Neural cell (in vitro differentiated cells): Measurements from ENCODE around the gene BRIP1. TPM values are rescaled to one million over a fixed set of nuclear protein-coding genes. Genes with fewer than 3 reads are reported as not detected.

Experiments used
- H2AFZ ChIP-seq: fragments of 200-600, 300-800 bp; sonication (generic), shearing (Covaris generic); 2 replicates; pipeline ENCODE4 v1.6.0; 2014; ENCODE audit warnings: low read depth, mild to moderate bottlenecking, antibody characterized with exemption, low read length, moderate library complexity
- H3F3A ChIP-seq: fragments of 200-600 bp; shearing (Covaris generic); 2 replicates; pipeline ENCODE4 v1.6.1; 2016; ENCODE audit warnings: mild to moderate bottlenecking, moderate library complexity, mixed read lengths, antibody characterized with exemption, low read length; ENCODE audit not compliant: insufficient read depth, poor library complexity, severe bottlenecking
- H3K27ac ChIP-seq: fragments of 200-600, 300-800 bp; sonication (generic), shearing (Covaris generic); 2 replicates; pipeline ENCODE4 v1.5.1; 2014; ENCODE audit warnings: mild to moderate bottlenecking, low read length, moderate library complexity
- H3K27me3 ChIP-seq: fragments of 300-800, 200-600 bp; sonication (generic), shearing (Covaris generic); 2 replicates; pipeline ENCODE4 v1.6.0; 2014; ENCODE audit warnings: mild to moderate bottlenecking, low read depth, low read length, moderate library complexity; ENCODE audit not compliant: insufficient read depth
- H3K36me3 ChIP-seq: fragments of 300-800, 200-600 bp; sonication (generic), shearing (Covaris generic); 2 replicates; pipeline ENCODE4 v1.5.1; 2014; ENCODE audit warnings: mild to moderate bottlenecking, antibody characterized with exemption, low read length, moderate library complexity; ENCODE audit not compliant: insufficient read depth
- H3K4me2 ChIP-seq: fragments of 300-800, 200-600 bp; sonication (generic), shearing (Covaris generic); 2 replicates; pipeline ENCODE4 v1.6.0; 2014; ENCODE audit warnings: mild to moderate bottlenecking, low read length
- H3K4me3 ChIP-seq: fragments of 300-800, 200-600 bp; sonication (generic), shearing (Covaris generic); 2 replicates; pipeline ENCODE4 v1.5.1; 2014; ENCODE audit warnings: mild to moderate bottlenecking, low read length, moderate library complexity
- H3K79me2 ChIP-seq: fragments of 200-600 bp; shearing (Covaris generic); replicated peaks from 2 replicates; pipeline ENCODE4 v1.6.0; 2014; ENCODE audit warnings: mild to moderate bottlenecking, low read length, moderate library complexity; ENCODE audit not compliant: insufficient read depth
- H3K9ac ChIP-seq: fragments of 300-800, 200-600 bp; sonication (generic), shearing (Covaris generic); 2 replicates; pipeline ENCODE4 v1.6.1; 2016; ENCODE audit warnings: mild to moderate bottlenecking, low read length, mixed read lengths
- H3K9me2 ChIP-seq: fragments of 200-600 bp; shearing (Covaris generic); 2 replicates; pipeline ENCODE4 v1.6.1; 2016; ENCODE audit warnings: mild to moderate bottlenecking, low read length, mixed read lengths; ENCODE audit not compliant: insufficient read depth
- H3K9me3 ChIP-seq: fragments of 200-600, 300-800 bp; sonication (generic), shearing (Covaris generic); 2 replicates; pipeline ENCODE4 v1.6.1; 2016; ENCODE audit warnings: mild to moderate bottlenecking, mixed run types, low read length, moderate library complexity, mixed read lengths
- H4K20me1 ChIP-seq: fragments of 200-600 bp; shearing (Covaris generic); 2 replicates; pipeline ENCODE4 v1.6.1; 2016; ENCODE audit warnings: mild to moderate bottlenecking, mixed run types; ENCODE audit not compliant: insufficient read depth
- CTCF ChIP-seq: fragments of 450-650 bp; IDR thresholded peaks from 2 replicates; pipeline ENCODE4 v1.5.1; 2014; ENCODE audit warnings: antibody characterized with exemption, mild to moderate bottlenecking, moderate library complexity; ENCODE audit not compliant: poor library complexity, severe bottlenecking
- EP300 ChIP-seq: fragments of 450-650 bp; conservative IDR thresholded peaks from 2 replicates; pipeline ENCODE4 v1.6.1; 2014; ENCODE audit warnings: antibody characterized with exemption, mild to moderate bottlenecking, moderate library complexity; ENCODE audit not compliant: poor library complexity, severe bottlenecking
- EZH2 ChIP-seq: fragments of 200-600, 300-800 bp; shearing (Covaris generic), sonication (generic); IDR thresholded peaks from 2 replicates; pipeline ENCODE4 v1.6.1; 2014; ENCODE audit warnings: antibody characterized with exemption, low read length, borderline replicate concordance, mild to moderate bottlenecking; ENCODE audit not compliant: insufficient read depth, poor library complexity, severe bottlenecking
- MXI1 ChIP-seq: fragments of 450-650 bp; conservative IDR thresholded peaks from 2 replicates; pipeline ENCODE4 v1.6.1; 2014; ENCODE audit warnings: antibody characterized with exemption, mild to moderate bottlenecking; ENCODE audit not compliant: poor library complexity, severe bottlenecking
- POLR2AphosphoS5 ChIP-seq: IDR thresholded peaks from 2 replicates; pipeline ENCODE4 v1.6.1; 2012
- RAD21 ChIP-seq: fragments of 450-650 bp; conservative IDR thresholded peaks from 2 replicates; pipeline ENCODE4 v1.6.1; 2014; ENCODE audit warnings: antibody characterized with exemption, mild to moderate bottlenecking, moderate library complexity
- SMC3 ChIP-seq: fragments of 450-650 bp; conservative IDR thresholded peaks from 2 replicates; pipeline ENCODE4 v1.6.1; 2014; ENCODE audit warnings: antibody characterized with exemption, mild to moderate bottlenecking, moderate library complexity; ENCODE audit not compliant: poor library complexity
- TAF1 ChIP-seq: IDR thresholded peaks from 2 replicates; pipeline ENCODE4 v1.6.1; 2012; ENCODE audit warnings: low read depth
- polyA plus RNA-seq: library from polyadenylated mRNA; depleted of rRNA; stranded (reverse); fragments of >200 nt; gene quantifications from 2 replicates; pipeline ENCODE4 v1.2.3, GENCODE V29; 2014
- TF ChIP-seq, protein P1 (sequence below): IDR thresholded peaks from 2 replicates; pipeline ENCODE4 v1.6.1; 2012; ENCODE audit warnings: borderline replicate concordance

BRIP1 gene
- polyA plus RNA-seq, 1 donor from 2014 or later, result 0.47 TPM

- Histone ChIP-seq H3F3A (no peaks in the 10 kb centered on the region), H3K79me2 (no peaks in the 10 kb centered on the region), H3K36me3 (no peaks in the 10 kb centered on the region), H3K9me2 (no peaks in the 10 kb centered on the region), H3K9me3 (no peaks in the 10 kb centered on the region), H3K4me3 (no peak overlapping the region), H3K9ac (no peak overlapping the region), H3K27ac (no peak overlapping the region), H4K20me1 (no peaks in the 10 kb centered on the region), H3K4me2 (no peak overlapping the region), H3K27me3 (no peaks in the 10 kb centered on the region), H2AFZ (no peak overlapping the region)
- TF ChIP-seq EZH2 (no peak), CTCF (no peak), SMC3 (no peak), TAF1 (no peak), POLR2AphosphoS5 (no peak), MXI1 (no peak), EP300 (no peak), RAD21 (no peak)
- TF ChIP-seq, protein P1, sequence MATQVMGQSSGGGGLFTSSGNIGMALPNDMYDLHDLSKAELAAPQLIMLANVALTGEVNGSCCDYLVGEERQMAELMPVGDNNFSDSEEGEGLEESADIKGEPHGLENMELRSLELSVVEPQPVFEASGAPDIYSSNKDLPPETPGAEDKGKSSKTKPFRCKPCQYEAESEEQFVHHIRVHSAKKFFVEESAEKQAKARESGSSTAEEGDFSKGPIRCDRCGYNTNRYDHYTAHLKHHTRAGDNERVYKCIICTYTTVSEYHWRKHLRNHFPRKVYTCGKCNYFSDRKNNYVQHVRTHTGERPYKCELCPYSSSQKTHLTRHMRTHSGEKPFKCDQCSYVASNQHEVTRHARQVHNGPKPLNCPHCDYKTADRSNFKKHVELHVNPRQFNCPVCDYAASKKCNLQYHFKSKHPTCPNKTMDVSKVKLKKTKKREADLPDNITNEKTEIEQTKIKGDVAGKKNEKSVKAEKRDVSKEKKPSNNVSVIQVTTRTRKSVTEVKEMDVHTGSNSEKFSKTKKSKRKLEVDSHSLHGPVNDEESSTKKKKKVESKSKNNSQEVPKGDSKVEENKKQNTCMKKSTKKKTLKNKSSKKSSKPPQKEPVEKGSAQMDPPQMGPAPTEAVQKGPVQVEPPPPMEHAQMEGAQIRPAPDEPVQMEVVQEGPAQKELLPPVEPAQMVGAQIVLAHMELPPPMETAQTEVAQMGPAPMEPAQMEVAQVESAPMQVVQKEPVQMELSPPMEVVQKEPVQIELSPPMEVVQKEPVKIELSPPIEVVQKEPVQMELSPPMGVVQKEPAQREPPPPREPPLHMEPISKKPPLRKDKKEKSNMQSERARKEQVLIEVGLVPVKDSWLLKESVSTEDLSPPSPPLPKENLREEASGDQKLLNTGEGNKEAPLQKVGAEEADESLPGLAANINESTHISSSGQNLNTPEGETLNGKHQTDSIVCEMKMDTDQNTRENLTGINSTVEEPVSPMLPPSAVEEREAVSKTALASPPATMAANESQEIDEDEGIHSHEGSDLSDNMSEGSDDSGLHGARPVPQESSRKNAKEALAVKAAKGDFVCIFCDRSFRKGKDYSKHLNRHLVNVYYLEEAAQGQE, result no peak
Measured at GRCh38 chr17:61753696-61754095, 109.6 kb downstream of the BRIP1 start.

DNA sequence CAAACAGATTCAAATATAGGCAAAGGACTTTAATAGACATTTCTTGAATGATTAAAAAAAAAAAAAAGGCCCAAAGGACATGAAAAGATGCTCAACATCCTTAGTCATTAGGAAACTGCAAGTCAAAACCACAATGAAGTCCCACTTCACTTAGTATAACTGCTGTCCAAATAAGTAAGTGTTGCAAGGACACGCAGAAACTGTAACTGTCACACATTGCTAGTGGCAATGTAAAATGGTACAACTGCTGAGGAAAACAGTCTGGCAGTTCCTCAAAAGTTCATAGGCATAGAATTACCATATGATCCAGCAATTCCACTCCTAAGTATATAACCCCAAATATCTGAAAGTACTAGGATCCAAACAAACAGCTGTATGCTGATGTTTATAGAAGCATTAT, 112.7 kb downstream of the BRIP1 start:
- Histone ChIP-seq H3K9ac (no peak overlapping the region), H3K27me3 (no peaks in the 10 kb centered on the region), H3K4me2 (no peak overlapping the region), H2AFZ (no peak overlapping the region), H3F3A (no peaks in the 10 kb centered on the region), H3K9me2 (no peaks in the 10 kb centered on the region), H3K9me3 (no peaks in the 10 kb centered on the region), H3K36me3 (no peaks in the 10 kb centered on the region), H3K4me3 (no peak overlapping the region), H3K79me2 (no peaks in the 10 kb centered on the region), H4K20me1 (no peaks in the 10 kb centered on the region), H3K27ac (no peak overlapping the region)
- TF ChIP-seq TAF1, result no peak
- TF ChIP-seq EP300, result no peak
- TF ChIP-seq MXI1, result no peak
- no peak for TF ChIP-seq RAD21
- no peak for TF ChIP-seq CTCF
- no peak for TF ChIP-seq POLR2AphosphoS5
- no peak for TF ChIP-seq SMC3
- TF ChIP-seq, protein P1, result no peak
- TF ChIP-seq EZH2, result no peak
